H9 (cell line): ENCODE results near the gene PDIA6. TPM values are rescaled to one million over a fixed set of nuclear protein-coding genes. Genes with fewer than 3 reads are reported as not detected.

Experiments
- DNase-seq: peaks from one replicate; pipeline ENCODE4 v3.0.0-alpha.2; 2017
- H2AFZ ChIP-seq: one replicate; pipeline ENCODE4 v1.6.1; 2013; ENCODE audit warnings: mild to moderate bottlenecking, low read length, control low read depth, moderate library complexity
- H2AK5ac ChIP-seq: 2 replicates; pipeline ENCODE4 v1.6.1; 2013; ENCODE audit warnings: low read length, control low read depth, mixed read lengths; ENCODE audit not compliant: insufficient read length
- H2BK120ac ChIP-seq: one replicate; pipeline ENCODE4 v1.6.1; 2013; ENCODE audit warnings: low read depth, mild to moderate bottlenecking, low read length, control low read depth, inconsistent platforms; ENCODE audit not compliant: poor library complexity, severe bottlenecking
- H2BK12ac ChIP-seq: 2 replicates; pipeline ENCODE4 v1.6.1; 2013; ENCODE audit warnings: low read length, control low read depth, mixed read lengths, low read depth; ENCODE audit not compliant: insufficient read length
- H2BK15ac ChIP-seq: 2 replicates; pipeline ENCODE4 v1.6.1; 2013; ENCODE audit warnings: low read depth, low read length, control low read depth
- H2BK20ac ChIP-seq: one replicate; pipeline ENCODE4 v1.6.1; 2013; ENCODE audit warnings: low read depth, mild to moderate bottlenecking, low read length, control low read depth, inconsistent platforms; ENCODE audit not compliant: poor library complexity, severe bottlenecking
- H2BK5ac ChIP-seq: 2 replicates; pipeline ENCODE4 v1.6.1; 2013; ENCODE audit warnings: low read length, control low read depth, mixed read lengths; ENCODE audit not compliant: insufficient read length
- H3K14ac ChIP-seq: 2 replicates; pipeline ENCODE4 v1.6.1; 2013; ENCODE audit warnings: low read length, control low read depth; ENCODE audit not compliant: insufficient read depth
- H3K18ac ChIP-seq: 2 replicates; pipeline ENCODE4 v1.6.1; 2013; ENCODE audit warnings: low read depth, mild to moderate bottlenecking, mixed read lengths, low read length, control low read depth; ENCODE audit not compliant: insufficient read length
- H3K23ac ChIP-seq: 2 replicates; pipeline ENCODE4 v1.6.1; 2013; ENCODE audit warnings: low read length, control low read depth, mixed read lengths, low read depth; ENCODE audit not compliant: insufficient read length
- H3K23me2 ChIP-seq: 2 replicates; pipeline ENCODE4 v1.6.1; 2013; ENCODE audit warnings: low read depth, mild to moderate bottlenecking, mixed read lengths, low read length, control low read depth; ENCODE audit not compliant: insufficient read length, poor library complexity, severe bottlenecking
- H3K27ac ChIP-seq: 2 replicates; pipeline ENCODE4 v1.5.1; 2013; ENCODE audit warnings: low read length, control low read depth, mixed read lengths, low read depth; ENCODE audit not compliant: insufficient read length
- H3K27me3 ChIP-seq: 2 replicates; pipeline ENCODE4 v1.6.1; 2013; ENCODE audit warnings: low read length, control low read depth, inconsistent platforms; ENCODE audit not compliant: insufficient read depth
- H3K4ac ChIP-seq: 2 replicates; pipeline ENCODE4 v1.6.1; 2013; ENCODE audit warnings: low read depth, mild to moderate bottlenecking, control low read depth, inconsistent platforms, low read length, moderate library complexity
- H3K4me1 ChIP-seq: 2 replicates; pipeline ENCODE4 v1.6.1; 2013; ENCODE audit warnings: low read length, control low read depth, inconsistent platforms; ENCODE audit not compliant: insufficient read depth
- H3K4me2 ChIP-seq: 2 replicates; pipeline ENCODE4 v1.6.1; 2013; ENCODE audit warnings: low read length, control low read depth, mixed read lengths; ENCODE audit not compliant: insufficient read length, insufficient read depth
- H3K56ac ChIP-seq: 2 replicates; pipeline ENCODE4 v1.6.1; 2013; ENCODE audit warnings: low read depth, mild to moderate bottlenecking, mixed read lengths, low read length, control low read depth; ENCODE audit not compliant: insufficient read length
- H3K79me1 ChIP-seq: 2 replicates; pipeline ENCODE4 v1.6.1; 2013; ENCODE audit warnings: low read depth, mild to moderate bottlenecking, moderate library complexity, low read length, control low read depth, inconsistent platforms; ENCODE audit not compliant: insufficient read depth, poor library complexity, severe bottlenecking
- H3K79me2 ChIP-seq: 2 replicates; pipeline ENCODE4 v1.6.1; 2013; ENCODE audit warnings: low read length, control low read depth, inconsistent platforms; ENCODE audit not compliant: insufficient read depth
- H3K9ac ChIP-seq: 2 replicates; pipeline ENCODE4 v1.6.1; 2013; ENCODE audit warnings: low read length, control low read depth, mixed read lengths; ENCODE audit not compliant: insufficient read length; ENCODE audit errors: extremely low read depth
- H3K9me3 ChIP-seq: one replicate; pipeline ENCODE4 v1.6.1; 2013; ENCODE audit warnings: low read depth, low read length, inconsistent platforms; ENCODE audit not compliant: control insufficient read depth
- H3T11ph ChIP-seq: one replicate; pipeline ENCODE4 v1.6.1; 2013; ENCODE audit warnings: mild to moderate bottlenecking, low read length, control low read depth, inconsistent platforms
- H4K20me1 ChIP-seq: one replicate; pipeline ENCODE4 v1.6.1; 2013; ENCODE audit not compliant: control insufficient read depth, insufficient read length, insufficient read depth
- H4K5ac ChIP-seq: 2 replicates; pipeline ENCODE4 v1.6.1; 2013; ENCODE audit warnings: low read depth, mild to moderate bottlenecking, mixed read lengths, low read length, control low read depth; ENCODE audit not compliant: insufficient read length
- H4K8ac ChIP-seq: replicated peaks from 2 replicates; pipeline ENCODE4 v1.6.1; 2013; ENCODE audit warnings: low read length, control low read depth, mixed read lengths, low read depth; ENCODE audit not compliant: insufficient read length
- H4K91ac ChIP-seq: 2 replicates; pipeline ENCODE4 v1.6.1; 2013; ENCODE audit warnings: low read depth, mild to moderate bottlenecking, moderate library complexity, mixed read lengths, low read length, control low read depth; ENCODE audit not compliant: insufficient read length
- H3K27ac Mint-ChIP-seq, 3 experiments: 2 replicates in 2 of 3; 3 replicates in 1 of 3; pipeline ENCODE4 v1.8.0; 2020 to 2021; ENCODE audit warnings: mixed read lengths in 3 of 3, mild to moderate bottlenecking in 1 of 3, moderate library complexity in 1 of 3
- H3K27me3 Mint-ChIP-seq: 2 replicates; pipeline ENCODE4 v1.8.0; 2021; ENCODE audit warnings: low read depth, mild to moderate bottlenecking, moderate library complexity, mixed read lengths
- H3K36me3 Mint-ChIP-seq, 3 experiments: 2 replicates in 2 of 3; 3 replicates in 1 of 3; pipeline ENCODE4 v1.8.0; 2020 to 2021; ENCODE audit warnings: low read depth in 3 of 3, mixed read lengths in 3 of 3; ENCODE audit not compliant: insufficient read depth in 1 of 3
- H3K4me1 Mint-ChIP-seq, 2 experiments: 2 replicates each; pipeline ENCODE4 v1.8.0; 2020; ENCODE audit warnings: mixed read lengths in 2 of 2
- H3K4me3 Mint-ChIP-seq, 2 experiments: 2 replicates in 1 of 2; 3 replicates in 1 of 2; pipeline ENCODE4 v1.8.0; 2020 to 2021; ENCODE audit warnings: mild to moderate bottlenecking in 2 of 2, mixed read lengths in 2 of 2, moderate library complexity in 1 of 2
- H3K9me3 Mint-ChIP-seq, 2 experiments: 2 replicates in 1 of 2; 3 replicates in 1 of 2; pipeline ENCODE4 v1.8.0; 2020; ENCODE audit warnings: mild to moderate bottlenecking in 2 of 2, mixed read lengths in 2 of 2, moderate library complexity in 1 of 2
- CTCF ChIP-seq: fragments of 200-600 bp; sonication (generic); conservative IDR thresholded peaks from 3 replicates; pipeline ENCODE4 v1.8.0; 2021; ENCODE audit warnings: antibody characterized with exemption, mild to moderate bottlenecking
- WGBS: extraction: QIAGEN DNeasy Blood & Tissue Kit; methylation state at CpG from one replicate; pipeline ENCODE4 v1.1.7; 2013; ENCODE audit warnings: missing lambda C conversion rate, low lambda C conversion rate, mixed read lengths; ENCODE audit not compliant: insufficient read length; ENCODE audit errors: extremely low coverage; 5-methylcytosine and 5-hydroxymethylcytosine counted together
- total RNA-seq: library from RNA; stranded (reverse); gene quantifications from 2 replicates; pipeline ENCODE4 v1.2.1, GENCODE V29; 2021

Gene PDIA6
- total RNA-seq, 1 experiment from 2014 or later = 301 TPM

GRCh38 chr2:10862330-10862729 is 49.7 kb upstream of the PDIA6 start:
- Histone ChIP-seq H3K14ac (no peak overlapping the region), H4K8ac (no peak overlapping the region), H2AFZ (no peak overlapping the region), H2BK20ac (no peak overlapping the region), H3K9ac (no peak overlapping the region), H4K20me1 (no peaks in the 10 kb centered on the region), H4K91ac (no peak overlapping the region), H3T11ph (no peak overlapping the region), H3K79me1 (no peaks in the 10 kb centered on the region), H3K27ac (no peak overlapping the region), H3K27me3 (no peaks in the 10 kb centered on the region), H2BK120ac (no peak overlapping the region), H2BK12ac (no peak overlapping the region), H4K5ac (no peak overlapping the region), H3K18ac (no peak overlapping the region), H3K9me3 (no peaks in the 10 kb centered on the region), H2BK5ac (no peak overlapping the region), H3K79me2 (no peaks in the 10 kb centered on the region), H3K23me2 (no peaks in the 10 kb centered on the region), H3K4me1 (no peaks in the 10 kb centered on the region), H3K56ac (no peak overlapping the region), H3K23ac (no peak overlapping the region), H2AK5ac (no peak overlapping the region), H3K4ac (no peak overlapping the region), H3K4me2 (no peak overlapping the region), H2BK15ac (no peak overlapping the region; the same call in 1 of the 2 replicates)
- WGBS = no CpG with 5 or more reads among the region's 10 CpGs
- Mint-ChIP-seq H3K36me3 (no peaks in the 10 kb centered on the region), H3K4me1 (peaks cover 7 to 14% of the 10 kb centered on the region in 2 experiments), H3K4me3 (no peak overlapping the region), H3K9me3 (no peaks in the 10 kb centered on the region), H3K27ac (0 out of 7 replicates have a peak overlapping the region, but pooled peaks of 1 of the 3 experiments have one; percentile 62), H3K27me3 (peaks cover 2% of the 10 kb centered on the region)
- TF ChIP-seq CTCF = no peak
- DNase-seq = no peak
